SK-N-SH treated with all-trans-retinoic acid at 6 μM for 48 hours (cell line): Measurements from ENCODE around the gene LIMS1.

ENCODE experiments used
- BACH2 ChIP-seq: fragments of 250-450 bp; sonication (Bioruptor Pico); IDR thresholded peaks from 2 replicates; pipeline ENCODE4 v1.9.0; 2021; ENCODE audit warnings: mild to moderate bottlenecking, borderline replicate concordance
- PATZ1 ChIP-seq: fragments of 250-450 bp; sonication (Bioruptor Pico); IDR thresholded peaks from 2 replicates; pipeline ENCODE4 v1.8.0; 2020; ENCODE audit warnings: mild to moderate bottlenecking, moderate library complexity, borderline replicate concordance
- POU6F1 ChIP-seq: fragments of 250-450 bp; sonication (Bioruptor Pico); IDR thresholded peaks from 2 replicates; pipeline ENCODE4 v1.8.0; 2021; ENCODE audit warnings: low read depth, mild to moderate bottlenecking, moderate library complexity, borderline replicate concordance
- PPARA ChIP-seq: fragments of 250-450 bp; sonication (Bioruptor Pico); IDR thresholded peaks from 2 replicates; pipeline ENCODE4 v1.5.0; 2020; ENCODE audit warnings: mild to moderate bottlenecking, borderline replicate concordance
- ZNF8 ChIP-seq: fragments of 450-650 bp; formaldehyde crosslinking; IDR thresholded peaks from 2 replicates; pipeline ENCODE4 v1.5.0; 2020; ENCODE audit warnings: mild to moderate bottlenecking, moderate library complexity

- TF ChIP-seq PATZ1: no peak
- TF ChIP-seq ZNF8 (CRISPR knock-in tag): no peak
- no peak for TF ChIP-seq BACH2 (CRISPR knock-in tag)
- no peak for TF ChIP-seq PPARA (CRISPR knock-in tag)
- TF ChIP-seq POU6F1 (CRISPR knock-in tag): no peak
These were observed 52.4 kb downstream of the LIMS1 start for GRCh38 chr2:108586631-108587030.
